ENCODE results near the gene CDC42EP4.
"Not testable (repeated sequence)": the region's sequence is repeated elsewhere in the genome, so short reads cannot be mapped to it uniquely, and the experiment has no call there.

Gene CDC42EP4

DNA sequence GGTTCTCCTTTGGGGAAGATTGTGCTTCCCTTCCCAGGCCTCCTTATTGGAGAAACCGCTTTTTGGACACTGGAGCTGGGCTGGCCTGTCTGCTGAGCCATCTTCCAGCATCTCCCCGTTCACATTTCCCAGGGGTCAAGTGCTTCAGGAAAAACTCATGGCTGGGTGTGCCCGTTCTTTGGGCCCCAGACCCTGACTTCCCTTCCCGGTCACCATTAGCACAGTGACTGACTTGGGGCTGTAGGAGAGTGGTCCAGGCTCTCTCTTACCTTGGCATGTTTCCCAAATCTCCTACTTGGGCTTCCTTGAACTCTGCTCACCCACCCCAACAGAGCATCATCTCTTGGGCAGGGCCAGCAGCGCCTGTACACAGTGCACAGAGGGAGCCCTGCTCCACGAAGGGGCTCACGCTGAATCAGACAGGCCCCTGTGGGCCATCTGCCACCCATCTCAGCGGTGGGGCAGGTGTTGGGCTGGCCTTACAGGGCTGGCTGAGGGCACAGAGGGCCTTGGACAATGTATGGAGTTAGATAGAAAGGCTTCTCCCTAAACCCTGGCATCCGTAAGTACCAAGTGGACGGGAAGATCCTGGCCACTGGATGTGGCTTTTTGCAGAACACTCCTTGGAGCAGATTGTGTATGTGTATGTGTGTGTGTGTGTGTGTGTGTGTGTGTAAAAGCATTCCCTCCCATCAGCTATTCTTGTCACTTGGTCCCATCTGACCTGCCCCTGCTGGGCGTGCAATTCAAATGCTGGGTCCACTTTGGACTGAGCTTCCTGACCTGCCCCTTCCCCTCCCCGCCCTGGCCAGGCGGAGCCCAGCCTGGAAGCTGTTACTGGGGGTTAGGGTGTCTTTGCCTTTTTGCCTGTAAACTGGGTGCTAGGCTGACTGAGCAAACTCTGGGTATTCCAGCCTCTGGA is 24.9 kb upstream of the CDC42EP4 start:
- H3K4me2 ChIP-seq (ENCODE audit: low read depth, low read length, poor library complexity, severe bottlenecking): no peak overlapping the region
- H3K9me3 ChIP-seq (ENCODE audit: insufficient read depth, low read depth, low read length): no peaks in the 10 kb centered on the region
- no peaks in the 10 kb centered on the region for H3K9me2 ChIP-seq (replicated peaks; ENCODE audit: low read depth, low read length)
- no peaks in the 10 kb centered on the region; the same call in 1 of the 2 replicates for H3K36me3 ChIP-seq (ENCODE audit: insufficient read depth, low read length)
- no peaks in the 10 kb centered on the region for H3K79me2 ChIP-seq (ENCODE audit: insufficient read depth, low read length)
- no peaks in the 10 kb centered on the region for H3K4me1 ChIP-seq (ENCODE audit: insufficient read depth, low read length, poor library complexity, severe bottlenecking)
- no peak overlapping the region for H2AFZ ChIP-seq (ENCODE audit: low read length)
- H4K20me1 ChIP-seq (ENCODE audit: insufficient read depth, low read length, poor library complexity, severe bottlenecking): no peaks in the 10 kb centered on the region
- H3F3A ChIP-seq (ENCODE audit: low read depth): no peaks in the 10 kb centered on the region
- no peaks in the 10 kb centered on the region for H3K27me3 ChIP-seq (ENCODE audit: insufficient read depth, low read length, poor library complexity, severe bottlenecking)
- TF ChIP-seq, protein P1, sequence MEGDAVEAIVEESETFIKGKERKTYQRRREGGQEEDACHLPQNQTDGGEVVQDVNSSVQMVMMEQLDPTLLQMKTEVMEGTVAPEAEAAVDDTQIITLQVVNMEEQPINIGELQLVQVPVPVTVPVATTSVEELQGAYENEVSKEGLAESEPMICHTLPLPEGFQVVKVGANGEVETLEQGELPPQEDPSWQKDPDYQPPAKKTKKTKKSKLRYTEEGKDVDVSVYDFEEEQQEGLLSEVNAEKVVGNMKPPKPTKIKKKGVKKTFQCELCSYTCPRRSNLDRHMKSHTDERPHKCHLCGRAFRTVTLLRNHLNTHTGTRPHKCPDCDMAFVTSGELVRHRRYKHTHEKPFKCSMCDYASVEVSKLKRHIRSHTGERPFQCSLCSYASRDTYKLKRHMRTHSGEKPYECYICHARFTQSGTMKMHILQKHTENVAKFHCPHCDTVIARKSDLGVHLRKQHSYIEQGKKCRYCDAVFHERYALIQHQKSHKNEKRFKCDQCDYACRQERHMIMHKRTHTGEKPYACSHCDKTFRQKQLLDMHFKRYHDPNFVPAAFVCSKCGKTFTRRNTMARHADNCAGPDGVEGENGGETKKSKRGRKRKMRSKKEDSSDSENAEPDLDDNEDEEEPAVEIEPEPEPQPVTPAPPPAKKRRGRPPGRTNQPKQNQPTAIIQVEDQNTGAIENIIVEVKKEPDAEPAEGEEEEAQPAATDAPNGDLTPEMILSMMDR (conservative IDR thresholded peaks at IDR 0.05; ENCODE audit: low read length): no peak
- no peak for TF ChIP-seq EZH2phosphoT487 (IDR thresholded peaks at IDR 0.05; ENCODE audit: borderline replicate concordance)
- H3K9ac ChIP-seq (ENCODE audit: low read depth, low read length, poor library complexity, severe bottlenecking): no peak overlapping the region
- H3K4me3 ChIP-seq (ENCODE audit: low read length, poor library complexity, severe bottlenecking): no peak overlapping the region

- no peaks in the 10 kb centered on the region for H3K9me3 ChIP-seq (ENCODE audit: insufficient read depth, low read depth, low read length)
- no peaks in the 10 kb centered on the region; the same call in 1 of the 2 replicates for H3K36me3 ChIP-seq (ENCODE audit: insufficient read depth, low read length)
- no peaks in the 10 kb centered on the region for H3K79me2 ChIP-seq (ENCODE audit: insufficient read depth, low read length)
- TF ChIP-seq, protein P1 (conservative IDR thresholded peaks at IDR 0.05; ENCODE audit: low read length): no peak
- no peaks in the 10 kb centered on the region for H3K4me1 ChIP-seq (ENCODE audit: insufficient read depth, low read length, poor library complexity, severe bottlenecking)
- no peak overlapping the region for H3K9ac ChIP-seq (ENCODE audit: low read depth, low read length, poor library complexity, severe bottlenecking)
- no peaks in the 10 kb centered on the region for H3K27me3 ChIP-seq (ENCODE audit: insufficient read depth, low read length, poor library complexity, severe bottlenecking)
- H3K4me2 ChIP-seq (ENCODE audit: low read depth, low read length, poor library complexity, severe bottlenecking): no peak overlapping the region
- H4K20me1 ChIP-seq (ENCODE audit: insufficient read depth, low read length, poor library complexity, severe bottlenecking): no peaks in the 10 kb centered on the region
- no peak overlapping the region for H3K4me3 ChIP-seq (ENCODE audit: low read length, poor library complexity, severe bottlenecking)
- H3K9me2 ChIP-seq (replicated peaks; ENCODE audit: low read depth, low read length): no peaks in the 10 kb centered on the region
- H3F3A ChIP-seq (ENCODE audit: low read depth): no peaks in the 10 kb centered on the region
- H2AFZ ChIP-seq (ENCODE audit: low read length): no peak overlapping the region
Observed at GRCh38 chr17:73335591-73336407, 24.0 kb upstream of the CDC42EP4 start.

- no peaks in the 10 kb centered on the region; the same call in 1 of the 2 replicates for H3K36me3 ChIP-seq (ENCODE audit: insufficient read depth, low read length)
- no peaks in the 10 kb centered on the region for H3F3A ChIP-seq (ENCODE audit: low read depth)
- no peak overlapping the region for H3K4me3 ChIP-seq (ENCODE audit: low read length, poor library complexity, severe bottlenecking)
- H3K27me3 ChIP-seq (ENCODE audit: insufficient read depth, low read length, poor library complexity, severe bottlenecking): no peaks in the 10 kb centered on the region
- no peak for TF ChIP-seq EZH2phosphoT487 (IDR thresholded peaks at IDR 0.05; ENCODE audit: borderline replicate concordance)
- TF ChIP-seq, protein P1 (conservative IDR thresholded peaks at IDR 0.05; ENCODE audit: low read length): no peak
- no peaks in the 10 kb centered on the region for H4K20me1 ChIP-seq (ENCODE audit: insufficient read depth, low read length, poor library complexity, severe bottlenecking)
- no peak overlapping the region for H3K4me2 ChIP-seq (ENCODE audit: low read depth, low read length, poor library complexity, severe bottlenecking)
- H2AFZ ChIP-seq (ENCODE audit: low read length): no peak overlapping the region
- H3K79me2 ChIP-seq (ENCODE audit: insufficient read depth, low read length): no peaks in the 10 kb centered on the region
- no peaks in the 10 kb centered on the region for H3K9me3 ChIP-seq (ENCODE audit: insufficient read depth, low read depth, low read length)
- no peaks in the 10 kb centered on the region for H3K4me1 ChIP-seq (ENCODE audit: insufficient read depth, low read length, poor library complexity, severe bottlenecking)
- H3K9me2 ChIP-seq (replicated peaks; ENCODE audit: low read depth, low read length): no peaks in the 10 kb centered on the region
- no peak overlapping the region for H3K9ac ChIP-seq (ENCODE audit: low read depth, low read length, poor library complexity, severe bottlenecking)
Observed at GRCh38 chr17:73334771-73335513, 23.1 kb upstream of the CDC42EP4 start.

- not testable (repeated sequence) for H3K36me3 ChIP-seq (ENCODE audit: insufficient read depth, low read length); H3K79me2 ChIP-seq (ENCODE audit: insufficient read depth, low read length); H3K27me3 ChIP-seq (ENCODE audit: insufficient read depth, low read length, poor library complexity, severe bottlenecking); H4K20me1 ChIP-seq (ENCODE audit: insufficient read depth, low read length, poor library complexity, severe bottlenecking); H2AFZ ChIP-seq (ENCODE audit: low read length); H3K4me2 ChIP-seq (ENCODE audit: low read depth, low read length, poor library complexity, severe bottlenecking); H3F3A ChIP-seq (ENCODE audit: low read depth); H3K9me2 ChIP-seq (replicated peaks; ENCODE audit: low read depth, low read length); H3K9ac ChIP-seq (ENCODE audit: low read depth, low read length, poor library complexity, severe bottlenecking); H3K9me3 ChIP-seq (ENCODE audit: insufficient read depth, low read depth, low read length); H3K4me1 ChIP-seq (ENCODE audit: insufficient read depth, low read length, poor library complexity, severe bottlenecking); H3K4me3 ChIP-seq (ENCODE audit: low read length, poor library complexity, severe bottlenecking)
Observed at GRCh38 chr17:73333445-73333844, 21.6 kb upstream of the CDC42EP4 start.

All from Loucy (cell line).